Measurements from ENCODE around the gene CACNG3.
"Not testable (repeated sequence)": the region's sequence is repeated elsewhere in the genome, so short reads cannot be mapped to it uniquely, and the experiment has no call there.

Gene CACNG3

DNA sequence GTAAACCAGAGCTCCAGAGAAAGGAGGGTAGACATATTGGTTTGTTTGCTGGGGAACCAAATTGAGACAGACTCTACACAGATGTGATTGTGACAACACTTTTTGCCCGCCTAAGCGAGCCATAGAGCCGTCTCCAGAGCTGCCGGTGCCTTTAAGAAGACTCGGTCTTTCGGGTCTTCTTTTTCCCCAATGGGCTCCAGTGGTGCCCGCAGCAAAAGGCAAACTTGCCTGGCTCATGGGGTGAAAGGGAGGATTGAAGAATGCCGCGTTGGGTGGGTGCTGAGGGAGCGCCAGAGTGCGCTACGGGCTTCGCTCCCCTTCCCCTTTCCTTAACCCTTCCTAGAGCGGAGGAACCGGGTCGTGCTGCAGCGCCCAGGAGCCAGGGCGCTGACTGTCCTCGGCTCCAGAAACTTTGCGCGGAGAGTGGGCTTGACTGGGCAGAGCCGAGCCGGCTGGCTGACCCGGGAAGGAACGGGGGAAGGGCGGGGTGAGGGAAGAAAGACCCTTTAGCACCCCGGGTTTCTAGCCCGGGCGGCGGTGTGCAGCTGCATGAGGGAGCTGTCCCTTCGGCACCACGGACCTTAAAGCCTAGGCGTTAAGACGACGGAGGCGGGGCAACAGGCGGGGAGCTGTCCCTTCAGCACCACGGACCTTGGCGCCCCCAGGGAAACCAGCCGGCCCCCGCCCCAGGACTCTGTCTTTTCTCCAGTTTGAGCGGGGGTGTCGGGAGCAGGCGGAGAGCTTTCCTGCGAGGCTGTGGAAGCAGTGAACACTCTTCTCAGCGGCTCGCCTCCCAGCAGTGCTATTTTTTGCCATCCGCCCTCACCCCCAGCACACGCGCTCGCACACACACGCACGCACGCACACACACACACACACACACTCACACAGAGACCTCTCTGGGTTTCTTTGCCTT lies at the start of gene CACNG3:
Gene CACNG3 (plus strand): TSS at position 880 of the 916 bp plus-strand sequence. CDS start 420 bp downstream, outside the sequence.
- peak in 1 of 2 experiments; percentile 27 for DNase-seq

DNA sequence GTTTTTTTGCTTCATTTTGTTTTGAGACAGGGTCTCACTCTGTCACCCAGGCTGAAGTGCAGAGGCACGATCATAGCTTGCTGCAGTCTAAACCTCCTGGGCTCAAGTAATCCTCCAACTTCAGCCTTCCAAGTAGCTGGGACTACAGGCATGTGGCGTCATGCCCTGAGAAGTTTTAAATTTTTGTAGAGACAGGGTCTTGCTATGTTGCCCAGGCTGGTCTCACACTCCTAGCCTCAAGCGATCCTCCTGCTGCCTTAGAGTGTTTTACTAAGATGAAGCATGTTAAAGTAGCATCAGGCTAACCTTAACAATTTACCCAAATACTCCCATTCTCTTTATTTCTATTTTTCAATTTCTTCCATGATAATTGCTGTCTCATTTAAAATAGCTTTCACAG lies 49.2 kb upstream of the CACNG3 start:
- no peak for DNase-seq

DNA sequence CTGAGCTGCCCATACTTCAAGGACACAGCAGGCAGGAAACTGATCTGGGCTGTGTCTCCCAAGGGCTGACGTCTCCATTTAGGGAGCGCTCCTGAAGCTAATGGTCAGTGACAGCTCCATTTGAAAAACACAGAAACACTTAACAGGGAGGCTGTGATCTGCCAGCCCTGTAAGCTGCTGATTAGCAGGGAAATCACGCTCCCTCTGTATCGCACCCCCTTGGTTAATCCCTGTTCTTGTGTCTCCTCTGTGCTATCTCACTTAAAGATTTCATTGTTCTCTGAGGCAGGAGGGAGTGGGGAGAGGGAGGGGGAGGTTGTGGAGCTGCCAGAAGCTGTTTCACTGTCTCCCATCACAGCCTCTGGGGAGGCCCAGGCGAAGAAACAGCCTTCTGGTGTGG lies 47.4 kb upstream of the CACNG3 start:
- DNase-seq = no peak

DNA sequence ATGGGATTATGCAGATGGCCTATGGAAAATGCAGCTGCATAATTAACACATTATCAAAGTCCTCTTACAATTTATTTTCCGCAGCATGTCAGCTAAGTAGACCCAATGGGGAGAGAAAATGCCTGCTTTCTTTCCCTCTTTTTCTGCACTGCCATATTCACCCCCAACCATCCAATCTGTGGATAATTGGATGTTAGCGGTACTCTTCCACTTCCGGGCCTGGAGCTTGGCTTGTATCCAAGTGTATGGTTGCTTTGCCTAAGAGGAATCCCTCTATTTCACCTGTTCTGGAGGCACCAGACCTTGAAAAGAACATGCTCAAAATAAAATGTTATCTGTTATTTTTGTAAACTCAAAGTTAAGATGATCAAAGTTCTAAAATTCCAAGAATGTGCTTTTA lies 41.1 kb upstream of the CACNG3 start:
- no peak for DNase-seq

DNA sequence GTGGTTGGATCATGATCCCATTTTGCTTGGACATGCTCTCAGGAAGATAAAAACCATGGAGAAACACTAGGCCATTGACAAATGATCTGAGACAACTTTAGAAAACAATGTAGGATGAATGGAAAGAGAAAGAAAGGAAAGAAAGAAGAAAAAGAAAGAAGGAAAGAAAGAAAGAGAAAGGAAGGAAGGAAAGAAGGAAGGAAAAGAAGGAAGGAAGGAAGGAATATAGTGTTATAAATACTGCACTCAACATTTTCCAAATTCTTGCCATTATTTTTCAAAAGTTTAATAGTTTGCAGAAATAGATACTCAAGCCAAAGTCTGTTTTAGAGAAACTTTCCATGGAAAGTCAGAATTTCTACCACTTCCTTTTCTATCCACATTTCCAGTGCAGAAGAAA lies 39.2 kb upstream of the CACNG3 start:
- DNase-seq = no peak

DNA sequence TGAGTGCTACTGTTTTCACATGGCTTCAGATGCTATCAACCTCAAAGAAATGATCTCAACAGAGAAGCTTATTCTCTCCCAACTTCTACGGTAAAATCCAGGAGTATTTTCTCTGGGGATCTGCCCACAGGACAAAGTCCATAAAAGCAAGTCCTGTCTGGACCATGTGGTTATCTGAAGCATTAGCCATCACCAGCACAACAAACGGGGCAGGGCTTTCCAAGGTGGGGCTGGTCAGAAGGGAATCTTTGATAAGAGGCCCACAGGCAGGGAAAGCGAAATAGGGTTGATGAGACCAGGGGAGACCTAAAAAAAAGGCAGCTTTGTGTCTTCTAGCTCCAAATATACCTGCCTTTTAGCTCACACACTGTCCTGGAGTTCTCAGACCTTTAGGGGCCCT lies 38.7 kb upstream of the CACNG3 start:
- no peak for DNase-seq

DNA sequence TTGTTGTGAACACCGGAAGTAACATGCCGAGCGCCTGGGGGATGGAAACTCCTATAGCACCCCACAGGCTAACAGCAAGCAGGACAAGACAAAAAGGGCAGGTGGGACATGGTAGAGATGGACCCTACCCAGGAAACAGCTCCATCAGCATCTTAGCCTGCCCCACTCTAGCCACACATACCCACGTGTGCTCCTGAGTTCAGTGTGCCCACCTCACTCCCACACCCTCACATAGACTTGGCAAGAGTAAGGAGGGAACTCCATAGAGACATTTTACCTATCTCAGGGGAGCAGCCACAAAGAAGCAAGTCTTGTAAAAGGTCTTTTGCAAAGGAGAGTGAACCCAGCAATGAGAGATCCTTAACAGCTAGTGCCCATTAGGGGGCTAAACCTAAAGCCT lies 37.8 kb upstream of the CACNG3 start:
- DNase-seq = no peak

DNA sequence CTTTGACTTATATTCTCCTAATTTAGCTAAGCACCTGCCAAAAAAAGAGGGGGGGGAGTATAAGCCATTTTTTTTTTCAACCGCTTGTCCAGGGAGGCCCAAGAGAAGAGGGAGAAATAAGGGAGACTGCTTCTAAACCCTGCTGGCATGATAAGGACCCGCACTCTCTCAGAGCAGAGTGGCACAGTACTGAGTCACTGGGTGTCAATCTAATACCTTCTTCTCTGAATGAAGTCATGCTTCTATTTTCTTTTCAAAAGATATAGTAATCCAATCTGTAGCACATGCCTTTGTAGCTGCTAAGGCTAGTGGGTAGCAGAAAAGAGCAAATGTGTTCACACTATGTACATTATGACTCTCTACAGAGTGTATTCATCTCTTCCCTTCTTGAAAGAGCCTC lies 34.9 kb upstream of the CACNG3 start:
- DNase-seq = no peak

DNA sequence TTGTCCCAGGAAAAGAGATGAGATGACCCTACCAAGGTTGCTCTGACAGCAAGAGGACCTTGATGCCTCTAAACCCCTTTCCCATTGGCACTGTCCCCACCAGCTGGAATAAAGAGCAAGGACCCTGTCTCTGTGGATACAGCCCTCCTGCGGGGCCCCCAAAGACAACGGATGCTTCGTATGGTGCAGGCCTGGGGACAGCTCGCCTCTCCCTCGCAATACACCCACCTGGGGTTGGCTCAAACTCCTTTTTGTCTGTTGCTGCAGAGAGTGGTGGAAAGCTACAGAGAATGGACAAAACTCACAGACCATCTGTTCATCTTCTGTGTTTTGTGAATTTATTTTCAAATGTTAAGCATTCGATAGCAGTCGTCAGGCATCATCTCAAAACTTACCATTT lies 27.6 kb upstream of the CACNG3 start:
- DNase-seq = no peak

DNA sequence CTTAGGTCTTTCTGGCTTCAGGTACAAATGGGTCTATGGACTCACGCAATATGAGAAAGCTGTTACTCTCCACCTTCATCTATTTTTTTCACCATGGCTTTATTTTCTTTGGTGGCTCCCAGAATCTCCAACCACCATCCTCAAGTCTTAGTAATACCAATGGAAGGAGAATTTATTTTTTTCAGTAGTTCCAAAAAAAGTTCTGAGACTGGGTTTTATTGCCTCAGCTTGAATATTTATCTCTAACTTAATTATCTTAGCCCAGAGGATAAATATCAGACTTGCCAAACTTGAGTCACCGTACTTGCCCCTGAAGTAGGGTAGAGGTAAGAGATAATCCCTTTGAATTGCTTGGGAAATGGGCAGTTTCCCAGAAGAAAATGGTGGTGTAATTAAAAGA lies 23.2 kb upstream of the CACNG3 start:
- DNase-seq = no peak

DNA sequence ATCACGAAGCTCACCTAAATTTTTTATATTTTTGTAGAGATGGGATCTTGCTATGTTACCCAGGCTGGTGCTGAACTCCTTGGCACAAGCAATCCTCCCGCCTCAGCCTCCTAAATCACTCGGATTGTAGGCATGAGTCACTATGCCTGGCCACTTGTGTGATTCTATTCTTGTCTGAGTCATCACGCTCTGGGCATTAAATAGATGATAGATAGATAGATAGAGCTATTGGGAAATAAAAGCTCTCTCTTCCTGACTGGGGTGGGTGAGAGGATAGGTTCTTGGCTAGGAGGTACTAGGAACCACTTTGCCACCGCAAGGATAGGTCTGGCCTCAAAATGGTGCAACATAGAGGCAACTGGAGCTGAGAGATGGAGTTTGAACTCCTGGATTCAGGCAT lies 21.4 kb upstream of the CACNG3 start:
- DNase-seq = no peak

DNA sequence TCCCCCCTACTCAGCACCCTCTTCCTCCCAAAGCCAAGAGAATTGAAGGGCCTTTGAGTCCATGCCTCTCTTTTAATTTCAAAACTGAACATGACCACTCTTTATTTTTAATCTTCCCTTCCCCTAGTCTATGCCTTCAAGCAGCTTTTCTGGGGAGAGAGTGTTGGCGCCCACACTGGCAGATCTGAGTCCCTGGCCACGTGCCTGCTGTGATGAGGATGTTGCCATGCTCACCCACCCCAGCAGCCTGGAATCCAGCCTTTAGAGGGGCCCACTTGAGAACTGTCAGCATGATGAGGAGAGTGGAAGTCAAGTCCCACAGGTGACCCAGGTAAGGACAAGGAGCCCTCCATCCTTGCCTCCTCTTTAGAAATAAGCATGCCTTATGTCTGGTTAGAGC lies 20.3 kb upstream of the CACNG3 start:
- DNase-seq = no peak

DNA sequence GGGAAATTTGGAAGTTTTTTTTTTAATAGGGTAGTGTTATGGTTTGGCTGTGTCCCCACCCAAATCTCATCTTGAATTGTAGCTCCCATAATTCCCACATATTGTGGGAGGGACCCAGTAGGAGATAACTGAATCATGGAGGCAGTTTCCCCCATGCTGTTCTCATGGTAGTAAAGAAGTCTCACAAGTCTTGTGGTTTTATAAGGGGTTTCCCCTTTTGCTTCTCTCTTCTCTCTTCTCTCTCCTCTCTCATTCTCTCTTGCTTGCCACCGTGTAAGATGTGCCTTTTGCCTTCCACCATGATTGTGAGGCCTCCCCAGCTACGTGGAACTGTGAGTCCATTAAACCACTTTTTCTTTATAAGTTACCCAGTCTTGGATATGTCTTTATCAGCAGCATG lies 17.3 kb upstream of the CACNG3 start:
- DNase-seq = not testable (repeated sequence)

DNA sequence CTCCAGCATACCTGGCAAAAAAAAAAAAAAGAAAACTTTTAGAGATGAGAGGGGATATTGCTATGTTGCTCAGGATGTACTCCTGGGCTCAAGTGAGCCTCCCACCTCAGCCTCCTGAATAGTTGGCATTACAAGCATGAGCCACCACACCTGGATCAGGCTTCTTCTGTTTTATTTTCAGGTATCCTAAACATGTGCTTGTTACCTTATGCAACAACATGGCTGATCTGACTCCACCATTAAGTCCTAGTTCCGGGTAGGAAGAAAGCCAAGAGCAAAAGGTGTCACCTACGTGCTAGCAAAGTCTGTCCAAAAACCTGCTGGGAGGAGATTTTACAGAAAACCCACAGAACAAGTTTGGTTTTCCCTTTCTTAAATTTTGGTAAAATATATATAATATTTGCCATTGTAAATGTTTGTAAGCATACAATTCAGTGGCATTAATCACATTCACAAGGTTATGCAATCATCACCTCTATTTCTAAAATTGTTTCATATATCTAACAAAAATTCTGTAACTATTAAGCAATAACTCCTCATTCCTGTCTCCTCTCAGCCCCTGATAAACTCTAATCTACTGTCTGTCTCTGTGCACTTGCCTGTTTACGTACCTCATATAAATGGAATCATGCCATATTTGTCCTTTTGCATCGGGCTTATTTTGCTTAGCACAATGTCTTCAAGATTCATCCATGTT lies 9.1 kb upstream of the CACNG3 start:
- DNase-seq = no peak

DNA sequence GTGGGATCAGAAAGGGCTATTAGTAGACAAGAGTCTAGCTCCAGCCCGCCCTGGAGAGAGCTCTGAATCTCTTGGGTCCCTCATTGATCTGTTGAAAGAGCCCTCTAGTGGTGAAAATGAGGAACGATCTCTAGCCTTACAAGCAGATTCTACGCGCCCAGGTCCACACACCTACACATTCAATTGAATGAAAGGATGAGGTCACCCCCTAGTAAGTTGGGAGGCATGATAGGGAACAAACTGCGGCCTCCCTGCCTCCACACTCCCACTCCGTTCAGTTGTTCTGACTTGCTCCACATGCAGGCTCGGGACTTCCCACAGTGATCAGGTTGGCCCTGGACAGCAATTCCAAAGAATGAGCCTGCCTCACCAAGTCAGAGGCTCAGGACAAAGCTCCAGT lies 2.9 kb upstream of the CACNG3 start:
- DNase-seq = peak; percentile 48 to 84

DNA sequence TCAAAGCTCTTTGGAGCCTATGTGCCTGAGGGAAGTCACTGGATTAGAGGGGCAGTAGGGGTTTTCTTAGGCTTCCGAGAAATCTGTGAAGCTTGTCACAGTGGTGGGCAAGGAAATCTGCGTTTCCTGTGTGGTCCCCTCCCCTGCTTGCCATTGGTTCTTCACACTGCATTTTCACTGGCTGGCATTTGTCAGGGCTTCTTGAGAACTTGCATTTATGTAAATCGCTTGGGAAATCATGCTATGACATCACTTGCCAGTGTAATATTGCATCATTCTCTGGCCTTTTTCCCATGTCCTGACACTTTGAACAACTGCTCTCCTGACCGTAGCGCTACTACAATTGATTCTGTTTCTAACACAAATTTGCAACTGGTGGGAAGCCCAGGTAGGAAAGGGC lies 1.8 kb downstream of the CACNG3 start:
- peak; percentile 36 to 78 for DNase-seq

DNA sequence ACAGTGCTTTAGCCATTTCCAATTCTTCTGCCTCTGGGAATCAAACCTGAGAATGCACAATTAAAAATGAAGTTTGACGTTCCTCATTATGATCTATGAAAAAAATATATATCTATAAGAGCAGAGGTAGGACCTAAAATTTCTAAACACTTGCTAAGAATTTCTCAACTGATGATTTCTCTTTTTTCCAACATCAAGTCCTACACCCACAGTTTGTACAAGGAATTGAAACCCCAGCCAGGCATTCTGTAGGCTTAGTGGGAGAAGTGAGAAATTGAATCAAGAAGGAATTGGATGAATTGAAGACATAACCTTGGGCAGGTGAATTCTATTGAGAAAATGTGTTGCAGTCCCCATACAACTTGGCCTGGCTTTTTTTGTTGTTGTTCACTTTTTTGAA lies 2.7 kb downstream of the CACNG3 start:
- DNase-seq = no peak

DNA sequence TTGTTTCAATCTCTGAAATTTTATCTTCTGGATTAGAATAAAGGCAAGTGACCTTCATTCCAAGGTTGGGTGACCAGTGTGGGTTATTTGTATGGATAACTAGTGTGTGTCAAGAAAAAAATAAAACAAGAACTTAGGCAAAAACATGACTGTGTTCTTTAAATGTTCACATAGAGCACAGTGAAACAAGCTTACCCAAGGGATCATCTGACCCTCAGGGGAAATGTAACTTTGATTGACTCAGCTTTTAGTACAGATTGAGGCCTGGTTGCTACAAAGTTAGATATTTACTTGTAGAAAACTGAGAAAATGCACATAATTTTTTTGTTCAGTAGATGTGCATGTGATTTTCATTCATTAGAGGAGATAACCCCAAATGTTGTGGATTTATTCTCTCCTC lies 6.7 kb downstream of the CACNG3 start:
- DNase-seq = no peak

DNA sequence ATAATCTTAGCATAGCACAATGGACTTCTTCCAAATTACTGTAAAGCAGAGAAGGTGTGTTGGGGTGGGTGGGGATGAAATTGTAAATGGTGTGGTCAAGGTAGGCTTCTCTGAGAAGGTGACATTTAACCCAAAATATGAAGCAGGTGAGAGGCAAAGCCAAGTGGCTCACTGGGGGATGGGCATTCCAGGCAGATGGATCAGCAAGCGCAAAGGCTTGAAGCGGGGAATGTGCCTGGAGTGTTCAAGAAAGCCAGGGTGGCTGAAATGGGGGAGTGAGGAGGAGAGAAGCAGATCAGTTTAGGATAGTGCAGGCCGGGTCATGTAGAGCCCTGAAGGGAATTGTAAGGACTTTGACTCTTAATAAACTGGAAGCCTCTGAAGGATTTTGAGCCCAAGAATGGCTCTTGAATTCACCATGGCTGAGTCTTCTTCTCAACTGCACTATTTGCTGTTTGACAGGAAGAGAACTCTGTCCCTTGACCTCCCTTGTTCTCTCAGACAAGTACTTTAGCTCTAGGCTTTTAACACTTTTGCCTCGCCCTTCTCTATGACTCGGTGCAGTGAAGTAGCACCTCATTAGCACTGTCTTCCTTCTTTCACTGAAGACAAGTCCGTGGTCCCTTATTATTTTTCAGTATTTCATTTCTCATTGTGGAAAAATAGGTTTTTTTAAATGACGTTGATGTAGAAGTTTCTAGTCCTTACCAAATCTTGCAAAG lies 14.7 kb downstream of the CACNG3 start:
- no peak for DNase-seq

DNA sequence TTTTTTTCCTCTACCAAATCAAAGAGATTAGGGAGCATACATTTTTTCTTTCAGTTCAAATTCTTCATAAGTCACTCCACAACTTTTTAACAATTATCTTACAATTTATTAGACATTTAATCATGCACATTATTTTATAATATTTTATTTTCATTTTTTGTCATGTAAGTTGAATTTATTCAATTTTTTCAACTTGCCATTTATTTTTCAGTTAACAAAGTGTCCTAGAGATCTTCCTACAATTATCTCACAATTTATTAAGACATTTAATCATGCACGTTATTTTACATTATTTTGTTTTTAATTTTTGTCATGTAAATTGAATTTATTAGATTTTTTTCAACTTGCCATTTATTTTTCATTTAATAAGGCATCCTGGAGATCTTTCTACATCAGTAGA lies 16.2 kb downstream of the CACNG3 start:
- no peak for DNase-seq

DNA sequence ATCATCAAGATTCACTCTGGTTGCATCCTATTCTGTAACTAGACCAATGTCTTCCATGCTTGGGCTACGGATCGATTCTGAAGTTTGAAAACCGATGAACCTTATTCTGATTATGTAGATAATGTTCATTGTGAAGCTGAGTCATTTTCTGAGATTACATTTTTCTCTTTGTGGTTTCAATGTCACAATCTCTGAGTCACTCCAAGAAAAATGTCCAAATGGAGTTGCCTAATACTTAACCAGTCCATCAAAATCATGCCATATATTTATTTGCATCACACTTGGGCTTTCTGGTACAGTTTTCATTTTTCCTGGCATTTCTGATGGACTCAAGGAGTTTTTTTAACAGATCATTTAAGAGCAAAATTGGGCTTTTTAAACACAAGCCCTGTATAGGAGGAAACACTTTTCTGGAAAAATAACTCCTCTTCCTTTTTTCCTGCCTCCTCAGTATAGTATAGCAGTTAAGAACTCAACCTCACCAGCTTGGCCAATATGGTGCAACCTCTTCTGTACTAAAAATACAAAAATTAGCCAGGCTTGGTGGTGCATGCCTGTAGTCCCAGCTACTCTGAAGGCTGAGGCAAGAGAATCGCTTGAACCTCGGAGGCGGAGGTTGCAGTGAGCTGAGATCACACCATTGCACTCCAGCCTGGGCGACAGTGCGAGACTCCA lies 17.5 kb downstream of the CACNG3 start:
- no peak for DNase-seq

DNA sequence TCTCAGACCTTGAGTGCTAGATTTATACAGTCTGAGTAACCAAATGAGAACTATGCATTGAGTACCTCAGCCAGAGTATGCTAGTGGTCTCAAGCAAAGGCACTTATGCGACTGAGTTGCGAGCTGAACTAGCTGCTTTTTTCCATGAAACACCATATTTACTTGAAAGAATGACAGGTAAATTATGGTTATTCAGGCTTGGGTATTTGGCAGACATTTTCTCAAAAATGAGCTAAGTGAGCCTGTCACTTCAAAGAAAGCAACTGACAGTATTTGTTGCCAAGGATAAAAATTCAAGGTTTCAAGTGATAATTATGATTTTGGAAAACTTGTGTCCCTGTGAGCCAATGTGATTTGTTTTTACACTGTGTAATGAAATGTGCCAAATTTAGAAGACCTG lies 19.3 kb downstream of the CACNG3 start:
- no peak for DNase-seq

DNA sequence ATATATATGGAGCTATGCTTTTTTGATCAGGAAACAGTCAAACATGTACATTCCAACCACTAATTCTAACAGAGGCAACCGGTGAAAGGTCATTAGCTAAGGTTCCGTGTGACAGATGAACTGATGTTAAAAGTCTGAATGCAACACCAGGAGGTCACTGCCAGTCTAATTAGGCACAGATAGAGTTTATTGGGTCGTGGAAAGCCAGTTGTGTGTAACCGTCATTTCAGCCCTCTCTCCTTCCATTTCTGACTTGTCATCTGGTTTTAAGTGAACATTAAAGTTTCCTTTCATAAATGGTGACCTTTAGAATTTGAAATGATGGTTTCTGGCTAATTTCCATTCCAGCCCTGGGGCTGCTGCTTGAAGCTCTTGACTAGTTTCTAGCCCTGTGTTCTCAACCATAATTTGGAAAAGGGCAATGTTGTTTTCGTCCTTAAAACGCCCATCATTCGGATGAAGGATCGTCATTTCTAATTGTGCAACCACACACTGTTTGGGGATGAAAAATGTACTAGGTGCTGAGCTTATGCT lies 23.9 kb downstream of the CACNG3 start:
- DNase-seq = no peak
